T-helper 1 cell treated with Interleukin-12 subunit alpha and Interleukin-12 subunit beta and Interleukin-4 antibody, amounts not matched to agents 30 μg/mL and 1 μg/mL, for 36 hours (primary cell): ENCODE measurements around the gene ZDHHC19.

Source experiments
- H3K27ac Mint-ChIP-seq: one replicate; pipeline ENCODE4 v1.8.0; 2021; ENCODE audit warnings: mild to moderate bottlenecking, mixed read lengths
- H3K27me3 Mint-ChIP-seq: one replicate; pipeline ENCODE4 v1.8.0; 2021; ENCODE audit warnings: low read depth, mixed read lengths
- H3K36me3 Mint-ChIP-seq: one replicate; pipeline ENCODE4 v1.8.0; 2021; ENCODE audit warnings: low read depth, mixed read lengths
- H3K4me1 Mint-ChIP-seq: one replicate; pipeline ENCODE4 v1.8.0; 2021; ENCODE audit warnings: low read depth, mixed read lengths
- H3K4me3 Mint-ChIP-seq: one replicate; pipeline ENCODE4 v1.8.0; 2021; ENCODE audit warnings: mild to moderate bottlenecking, moderate library complexity, mixed read lengths
- H3K9me3 Mint-ChIP-seq: one replicate; pipeline ENCODE4 v1.8.0; 2021; ENCODE audit warnings: mixed read lengths

Gene ZDHHC19

DNA sequence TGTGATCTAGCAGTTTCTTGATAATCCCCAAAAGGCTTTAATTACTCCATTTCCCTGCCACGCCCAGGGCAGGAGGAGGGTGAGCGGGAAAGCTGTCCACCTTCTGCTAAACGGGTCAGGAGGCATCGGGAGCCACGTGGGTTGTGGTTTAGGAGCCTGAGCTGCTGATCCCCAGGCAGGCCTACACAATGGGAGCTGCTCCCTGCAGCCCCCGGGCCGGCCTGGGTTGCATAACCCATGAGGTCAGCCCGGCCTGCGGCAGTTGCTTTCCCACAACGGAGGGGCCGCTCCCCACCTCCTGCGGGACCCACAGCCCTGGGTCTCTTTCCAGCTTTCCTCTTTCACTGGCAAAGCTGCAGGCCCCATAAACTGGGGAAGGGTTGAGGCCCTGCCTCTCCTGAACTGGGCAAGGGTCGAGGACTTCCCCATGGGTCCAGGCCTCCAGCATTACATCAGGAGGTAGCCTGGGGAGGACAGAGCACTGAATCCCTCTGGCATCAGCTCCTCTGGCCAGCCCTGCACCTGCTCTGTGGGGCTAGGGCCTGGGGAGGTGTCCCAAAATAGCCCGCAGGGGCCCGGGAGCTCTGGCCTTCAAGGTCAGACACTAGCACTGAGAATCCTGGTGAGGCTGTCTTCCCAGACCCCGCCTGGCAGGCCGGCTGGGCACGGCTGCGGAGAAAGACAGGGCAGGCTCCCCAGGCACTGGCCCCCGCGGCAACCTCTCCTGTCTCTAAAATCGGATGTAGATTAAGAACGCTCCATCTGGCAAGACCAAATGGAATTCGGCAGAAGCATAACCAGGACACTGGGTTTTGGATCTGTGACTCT is 47.3 kb downstream of the ZDHHC19 start:
- H3K36me3 Mint-ChIP-seq = no peaks in the 10 kb centered on the region
- peaks cover 20% of the 10 kb centered on the region for H3K4me1 Mint-ChIP-seq
- H3K4me3 Mint-ChIP-seq = no peak overlapping the region
- H3K9me3 Mint-ChIP-seq = no peaks in the 10 kb centered on the region
- H3K27me3 Mint-ChIP-seq = no peaks in the 10 kb centered on the region
- no peak overlapping the region for H3K27ac Mint-ChIP-seq

DNA sequence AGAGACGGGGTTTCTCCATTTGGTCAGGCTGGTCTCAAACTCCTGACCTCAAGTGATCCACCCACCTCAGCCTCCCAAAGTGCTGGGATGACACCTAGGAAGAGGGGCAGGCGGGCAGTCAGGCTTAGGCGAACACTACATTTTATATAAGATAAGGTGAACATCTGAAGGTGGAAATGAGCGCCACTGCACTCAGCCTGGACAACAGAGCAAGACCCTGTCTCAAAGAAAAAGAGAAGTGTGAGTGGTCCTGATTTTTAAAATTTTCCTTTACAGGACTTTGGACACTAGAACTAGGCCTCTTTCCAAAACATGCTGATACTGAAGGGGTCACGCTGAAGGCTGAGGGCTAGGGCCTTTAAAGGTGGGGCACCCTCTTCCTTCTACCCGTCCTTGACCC is 48.0 kb downstream of the ZDHHC19 start:
- Mint-ChIP-seq H3K36me3 (no peaks in the 10 kb centered on the region), H3K27ac (no peak overlapping the region), H3K4me1 (peaks cover 16% of the 10 kb centered on the region), H3K9me3 (no peaks in the 10 kb centered on the region), H3K27me3 (no peaks in the 10 kb centered on the region), H3K4me3 (no peak overlapping the region)

DNA sequence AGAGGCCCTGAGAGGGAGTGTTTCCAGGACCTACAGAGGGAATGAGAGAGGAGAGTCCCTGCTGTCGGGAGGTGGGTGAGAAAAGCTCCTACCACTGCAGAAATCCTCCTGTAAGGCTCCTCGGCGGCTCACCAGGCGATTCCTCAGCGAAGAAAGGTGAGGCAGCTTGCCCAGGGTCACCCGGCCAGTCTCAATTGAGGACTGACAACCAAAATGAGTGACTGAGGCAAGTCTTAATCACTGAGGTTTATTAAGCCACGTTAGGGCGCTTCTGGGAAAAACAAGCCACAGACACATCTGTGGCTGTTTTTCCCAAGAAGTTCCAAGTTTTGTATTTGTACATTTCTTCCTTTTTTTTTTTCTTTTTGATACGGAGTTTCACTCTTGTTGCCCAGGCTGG is 48.5 kb downstream of the ZDHHC19 start:
- no peak overlapping the region for H3K27ac Mint-ChIP-seq
- peaks cover 17% of the 10 kb centered on the region for H3K4me1 Mint-ChIP-seq
- H3K9me3 Mint-ChIP-seq = no peaks in the 10 kb centered on the region
- no peak overlapping the region for H3K4me3 Mint-ChIP-seq
- no peaks in the 10 kb centered on the region for H3K36me3 Mint-ChIP-seq
- H3K27me3 Mint-ChIP-seq = no peaks in the 10 kb centered on the region

DNA sequence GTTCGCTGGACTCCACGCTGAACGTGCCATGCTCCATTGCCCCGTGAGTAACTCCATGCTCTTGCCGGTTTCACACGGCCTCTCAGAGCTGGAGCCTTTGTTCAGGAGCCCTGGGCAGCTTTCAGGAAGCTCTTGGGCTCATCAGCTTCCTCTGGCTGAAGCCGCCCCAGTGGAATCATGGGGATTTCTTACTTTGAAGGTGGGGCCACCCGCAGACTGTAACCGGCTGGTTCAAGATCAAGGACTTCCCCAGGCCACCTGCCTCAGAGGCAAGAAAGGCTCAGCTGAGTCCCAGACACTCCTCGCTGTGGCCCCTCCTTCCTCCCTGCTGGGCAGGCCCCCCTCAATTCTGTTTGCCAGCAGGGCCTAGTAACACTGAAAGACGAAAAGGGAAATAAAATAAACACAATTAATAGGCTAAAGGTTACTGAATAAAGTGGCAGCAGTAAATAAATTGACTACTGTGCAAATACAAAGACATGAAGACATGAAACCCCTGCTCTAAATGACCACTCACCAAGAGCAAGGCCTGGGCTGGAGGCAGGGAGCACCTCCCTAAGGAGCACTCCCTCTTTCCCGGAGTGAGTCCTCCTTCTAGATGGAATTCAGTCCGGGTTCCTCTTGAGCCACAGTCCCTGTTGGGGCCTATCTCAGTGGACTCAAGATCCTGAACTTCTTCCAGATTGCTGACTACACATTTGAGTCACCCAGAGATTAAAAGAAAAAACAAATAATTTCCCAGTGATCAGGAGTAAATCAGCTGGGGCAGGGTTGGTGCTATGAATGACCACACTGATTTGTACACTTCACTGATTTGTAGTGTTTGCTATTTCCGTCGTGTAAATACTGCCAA is 51.0 kb downstream of the ZDHHC19 start:
- H3K4me1 Mint-ChIP-seq = peaks cover 36% of the 10 kb centered on the region
- no peaks in the 10 kb centered on the region for H3K27me3 Mint-ChIP-seq
- H3K9me3 Mint-ChIP-seq = no peaks in the 10 kb centered on the region
- peak overlapping the region; percentile 45 for H3K4me3 Mint-ChIP-seq
- peaks cover 2% of the 10 kb centered on the region for H3K36me3 Mint-ChIP-seq
- H3K27ac Mint-ChIP-seq = peak overlapping the region; percentile 92

DNA sequence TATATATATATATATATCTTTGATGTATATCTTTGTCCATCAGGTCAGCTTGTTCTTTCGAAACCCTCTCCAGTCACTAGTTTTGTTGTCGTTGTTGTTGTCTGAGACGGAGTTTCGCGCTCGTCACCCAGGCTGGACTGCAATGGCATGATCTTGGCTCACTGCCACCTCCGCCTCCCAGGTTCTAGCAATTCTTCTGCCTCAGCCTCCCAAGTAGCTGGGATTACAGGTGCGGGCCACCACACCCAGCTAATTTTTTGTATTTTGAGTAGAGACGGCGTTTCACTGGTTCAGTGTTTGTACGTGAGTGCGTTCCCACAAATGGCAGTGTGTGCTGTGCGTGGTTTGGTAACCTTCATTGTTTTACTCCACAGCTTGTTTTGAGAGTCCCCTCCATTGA is 51.7 kb downstream of the ZDHHC19 start:
- H3K4me3 Mint-ChIP-seq = no peak overlapping the region
- peaks cover 4% of the 10 kb centered on the region for H3K36me3 Mint-ChIP-seq
- peak overlapping the region; percentile 92 for H3K27ac Mint-ChIP-seq

DNA sequence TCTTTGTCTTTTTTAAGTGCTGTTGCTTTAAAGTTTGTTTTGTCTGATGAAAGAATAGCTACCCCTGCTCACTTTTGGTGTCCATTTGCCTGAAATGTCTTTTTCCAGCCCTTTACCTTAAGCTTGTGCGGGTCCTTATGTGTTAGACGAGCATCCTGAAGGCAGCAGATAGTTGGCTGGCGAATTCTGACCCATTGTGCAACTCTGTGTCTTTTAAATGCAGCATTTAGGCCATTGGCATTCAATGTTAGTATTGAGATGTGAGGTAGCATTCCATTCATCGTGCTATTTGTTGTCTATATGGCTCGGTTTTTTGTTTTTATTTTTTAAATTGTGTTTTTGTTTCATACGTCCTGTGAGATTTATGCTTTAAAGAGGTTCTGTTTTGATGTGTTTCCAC is 55.0 kb downstream of the ZDHHC19 start:
- H3K4me3 Mint-ChIP-seq = no peak overlapping the region
- H3K27me3 Mint-ChIP-seq = no peaks in the 10 kb centered on the region
- peaks cover 4% of the 10 kb centered on the region for H3K36me3 Mint-ChIP-seq
- no peaks in the 10 kb centered on the region for H3K9me3 Mint-ChIP-seq
- H3K4me1 Mint-ChIP-seq = peaks cover 43% of the 10 kb centered on the region
- peak overlapping the region; percentile 39 for H3K27ac Mint-ChIP-seq

More for the DNA sequence above, 51.7 kb downstream of the ZDHHC19 start:
- Mint-ChIP-seq H3K4me1 (peaks cover 40% of the 10 kb centered on the region), H3K27me3 (no peaks in the 10 kb centered on the region), H3K9me3 (no peaks in the 10 kb centered on the region)

DNA sequence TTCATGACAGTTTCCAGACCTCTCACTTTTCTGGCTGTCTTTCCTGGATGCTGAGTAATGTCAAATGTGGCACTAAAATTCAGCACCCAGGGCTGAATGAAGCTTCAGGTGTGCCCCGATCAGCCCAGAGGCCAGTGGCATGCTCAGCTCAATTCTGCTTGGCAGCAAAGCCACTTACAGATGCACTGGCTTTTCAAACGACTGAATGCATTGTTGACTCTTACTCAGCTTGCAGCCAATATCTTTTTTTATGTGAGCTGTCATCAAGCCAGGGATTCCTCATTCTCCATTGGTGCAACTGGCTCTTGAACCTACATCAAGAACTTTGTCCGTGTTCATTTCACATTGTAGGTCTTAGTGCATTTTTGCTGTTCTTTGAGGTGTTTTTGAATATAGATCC is 60.7 kb downstream of the ZDHHC19 start:
- H3K27me3 Mint-ChIP-seq = no peaks in the 10 kb centered on the region
- H3K36me3 Mint-ChIP-seq = peaks cover 4% of the 10 kb centered on the region
- H3K27ac Mint-ChIP-seq = no peak overlapping the region
- peaks cover 15% of the 10 kb centered on the region for H3K4me1 Mint-ChIP-seq
- no peak overlapping the region for H3K4me3 Mint-ChIP-seq
- no peaks in the 10 kb centered on the region for H3K9me3 Mint-ChIP-seq

DNA sequence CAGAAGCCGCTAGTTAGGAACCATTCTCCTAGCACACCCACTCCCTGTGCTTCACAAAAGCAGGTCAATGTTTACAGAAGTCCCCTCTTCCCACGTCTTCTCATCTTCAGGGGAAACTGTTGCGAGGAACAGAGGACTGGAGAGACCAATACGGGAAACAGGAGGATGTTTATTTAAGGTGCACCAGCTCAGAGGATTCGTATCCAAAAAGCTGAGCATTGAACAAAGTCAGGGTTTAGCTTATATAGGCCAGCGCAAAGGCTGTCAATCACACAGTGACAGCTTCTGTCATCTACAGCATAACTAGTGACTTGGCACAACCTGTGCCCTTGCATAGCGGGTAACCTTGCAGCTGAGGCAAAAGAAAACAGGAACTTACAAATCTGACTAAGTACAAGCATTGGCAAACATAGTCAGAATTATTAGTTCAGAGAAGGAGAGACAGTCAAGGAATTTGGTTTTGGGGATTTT is 61.3 kb downstream of the ZDHHC19 start:
- Mint-ChIP-seq H3K4me1 (peaks cover 10% of the 10 kb centered on the region), H3K9me3 (no peaks in the 10 kb centered on the region), H3K4me3 (no peak overlapping the region), H3K27ac (no peak overlapping the region), H3K27me3 (no peaks in the 10 kb centered on the region), H3K36me3 (peaks cover 2% of the 10 kb centered on the region)

DNA sequence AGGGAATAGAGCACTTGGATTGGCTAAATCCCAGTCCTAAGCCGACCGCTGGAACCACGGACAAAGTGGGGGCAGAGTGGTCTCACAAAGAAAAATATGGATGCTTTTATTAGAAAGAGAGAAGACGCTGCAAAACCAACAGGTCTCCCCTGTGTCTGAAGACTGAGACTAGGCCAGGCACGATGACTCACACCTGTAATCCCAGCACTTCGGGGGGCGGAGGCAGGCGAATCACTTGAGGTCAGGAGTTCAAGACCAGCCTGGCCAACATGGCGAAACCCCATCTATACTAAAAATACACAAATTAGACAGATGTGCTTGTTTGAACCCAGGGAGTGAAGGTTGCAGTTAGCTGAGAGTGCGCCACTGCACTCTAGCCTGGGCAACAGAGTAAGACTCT is 61.8 kb downstream of the ZDHHC19 start:
- Mint-ChIP-seq H3K4me1 (peaks cover 10% of the 10 kb centered on the region), H3K27ac (no peak overlapping the region), H3K9me3 (no peaks in the 10 kb centered on the region), H3K27me3 (no peaks in the 10 kb centered on the region), H3K4me3 (no peak overlapping the region), H3K36me3 (peaks cover 2% of the 10 kb centered on the region)
